H1 (cell line): ENCODE results near the gene CMTM1. TPM values are rescaled to one million over a fixed set of nuclear protein-coding genes. Genes with fewer than 3 reads are reported as not detected.

Experiments
- CTCF ChIA-PET: fragments of 300-600 bp; sonication (Branson Sonifier 250); formaldehyde crosslinking; loops from one replicate; lab custom pipeline; 2021; ENCODE audit not compliant: partially characterized antibody; lab: Charles Lee
- POLR2A ChIA-PET: fragments of 300-600 bp; sonication (Branson Sonifier 250); formaldehyde crosslinking; loops from one replicate; lab custom pipeline; 2021; ENCODE audit warnings: inconsistent platforms; ENCODE audit not compliant: partially characterized antibody; lab: Charles Lee
- DNase-seq, 2 experiments: peaks; one replicate each; pipeline versions ENCODE4 v3.0.0 to v3.0.0-alpha.2; 2010 to 2022; ENCODE audit warnings: low spot score in 2 of 2, low read depth in 1 of 2, mixed read lengths in 1 of 2
- FAIRE-seq: peaks from 2 replicates; lab custom pipeline; 2011; peaks lifted over from hg19 to GRCh38; lab: Jason Lieb, UNC
- H2AFZ ChIP-seq: 2 replicates; pipeline ENCODE4 v1.8.1; 2012; ENCODE audit warnings: low read length, inconsistent platforms
- H2AK5ac ChIP-seq: 2 replicates; pipeline ENCODE4 v1.6.1; 2013; ENCODE audit warnings: low read depth, low read length
- H2BK120ac ChIP-seq: replicated peaks from 2 replicates; pipeline ENCODE3; 2013; ENCODE audit warnings: low read depth, low read length, inconsistent platforms
- H2BK12ac ChIP-seq: 2 replicates; pipeline ENCODE4 v1.6.1; 2013; ENCODE audit warnings: low read depth, low read length
- H2BK15ac ChIP-seq: 2 replicates; pipeline ENCODE4 v1.6.1; 2013; ENCODE audit warnings: low read length
- H2BK20ac ChIP-seq: 2 replicates; pipeline ENCODE4 v1.6.1; 2013; ENCODE audit warnings: low read length
- H2BK5ac ChIP-seq: 2 replicates; pipeline ENCODE4 v1.6.1; 2013; ENCODE audit warnings: low read depth, low read length
- H3K14ac ChIP-seq: 2 replicates; pipeline ENCODE4 v1.6.1; 2013; ENCODE audit warnings: inconsistent platforms; ENCODE audit not compliant: insufficient read length
- H3K18ac ChIP-seq: 2 replicates; pipeline ENCODE4 v1.6.1; 2013; ENCODE audit warnings: low read length; ENCODE audit errors: extremely low read depth
- H3K23ac ChIP-seq: 2 replicates; pipeline ENCODE4 v1.6.1; 2013; ENCODE audit warnings: inconsistent platforms; ENCODE audit not compliant: insufficient read length
- H3K23me2 ChIP-seq: 2 replicates; pipeline ENCODE4 v1.6.1; 2013; ENCODE audit warnings: low read depth, low read length
- H3K27ac ChIP-seq: 2 replicates; pipeline ENCODE4 v1.6.1; 2011; ENCODE audit warnings: low read depth, low read length, inconsistent platforms
- H3K27me3 ChIP-seq, 4 experiments: replicated peaks in 1 of 4; 1 replicate in 1 of 4; 2 replicates in 3 of 4; pipeline versions ENCODE4 v1.6.1 to v1.8.1; 2011 to 2013; ENCODE audit warnings: low read length in 3 of 4, mild to moderate bottlenecking in 3 of 4, inconsistent platforms in 2 of 4, mixed read lengths in 2 of 4, moderate library complexity in 1 of 4; ENCODE audit not compliant: control insufficient read depth in 3 of 4, insufficient read depth in 3 of 4; ENCODE audit errors: extremely low read depth in 1 of 4
- H3K36me3 ChIP-seq, 4 experiments: 2 replicates each; pipeline versions ENCODE4 v1.6.1 to v1.8.1; 2011 to 2013; ENCODE audit warnings: mild to moderate bottlenecking in 4 of 4, low read length in 3 of 4, moderate library complexity in 2 of 4, control low read depth in 1 of 4, inconsistent platforms in 1 of 4; ENCODE audit not compliant: insufficient read depth in 4 of 4, control insufficient read depth in 2 of 4
- H3K4ac ChIP-seq: replicated peaks from 2 replicates; pipeline ENCODE3; 2013; ENCODE audit warnings: low read length, low read depth, mixed read lengths, inconsistent platforms; ENCODE audit not compliant: insufficient read length
- H3K4me1 ChIP-seq, 4 experiments: replicated peaks in 1 of 4; 1 replicate in 1 of 4; 2 replicates in 3 of 4; pipeline versions ENCODE4 v1.6.1 to v1.8.1; 2011 to 2013; ENCODE audit warnings: low read length in 3 of 4, inconsistent platforms in 2 of 4, mixed read lengths in 1 of 4; ENCODE audit not compliant: insufficient read depth in 4 of 4, control insufficient read depth in 3 of 4
- H3K4me2 ChIP-seq, 2 experiments: 2 replicates each; pipeline versions ENCODE4 v1.6.1 to v1.8.1; 2011 to 2013; ENCODE audit warnings: low read depth in 2 of 2, low read length in 2 of 2, control low read depth in 1 of 2, inconsistent platforms in 1 of 2, mild to moderate bottlenecking in 1 of 2; ENCODE audit not compliant: insufficient read depth in 1 of 2
- H3K4me3 ChIP-seq, 4 experiments: fragments of 200-600, 300-600 bp in 1 of 4; sonication (generic), shearing (Covaris generic), sonication (Bioruptor Twin) in 1 of 4; 2 replicates each; pipeline versions ENCODE4 v1.5.1 to v1.8.1; 2011 to 2016; ENCODE audit warnings: low read length in 4 of 4, low read depth in 3 of 4, control low read depth in 2 of 4, inconsistent platforms in 2 of 4, mild to moderate bottlenecking in 2 of 4, mixed read lengths in 1 of 4, moderate library complexity in 1 of 4; ENCODE audit not compliant: insufficient read depth in 2 of 4; ENCODE audit errors: extremely low read depth in 1 of 4
- H3K56ac ChIP-seq: replicated peaks from 2 replicates; pipeline ENCODE3; 2013; ENCODE audit warnings: low read depth, mild to moderate bottlenecking, mixed read lengths, low read length, inconsistent platforms; ENCODE audit not compliant: insufficient read length
- H3K79me1 ChIP-seq: 2 replicates; pipeline ENCODE4 v1.6.1; 2013; ENCODE audit warnings: low read depth, low read length, control low read depth
- H3K79me2 ChIP-seq, 2 experiments: 2 replicates each; pipeline versions ENCODE4 v1.6.1 to v1.8.1; 2012 to 2013; ENCODE audit warnings: low read length in 2 of 2, mild to moderate bottlenecking in 2 of 2, inconsistent platforms in 1 of 2; ENCODE audit not compliant: insufficient read depth in 2 of 2, control insufficient read depth in 1 of 2
- H3K9ac ChIP-seq, 4 experiments: replicated peaks in 1 of 4; 1 replicate in 1 of 4; 2 replicates in 3 of 4; pipeline versions ENCODE4 v1.6.1 to v1.8.1; 2011 to 2013; ENCODE audit warnings: low read depth in 3 of 4, low read length in 3 of 4, control low read depth in 2 of 4, mild to moderate bottlenecking in 2 of 4, moderate library complexity in 2 of 4, inconsistent platforms in 1 of 4; ENCODE audit errors: extremely low read depth in 1 of 4
- H3K9me3 ChIP-seq, 2 experiments: 2 replicates each; pipeline versions ENCODE4 v1.6.1 to v1.8.1; 2012 to 2013; ENCODE audit warnings: mild to moderate bottlenecking in 2 of 2, moderate library complexity in 2 of 2, control low read depth in 1 of 2, inconsistent platforms in 1 of 2, low read depth in 1 of 2, low read length in 1 of 2, mixed read lengths in 1 of 2; ENCODE audit not compliant: insufficient read depth in 2 of 2
- H4K20me1 ChIP-seq, 2 experiments: replicated peaks in 1 of 2; 2 replicates each; pipeline versions ENCODE3 to v1.8.1; 2011 to 2013; ENCODE audit warnings: inconsistent platforms in 2 of 2, low read length in 2 of 2, mild to moderate bottlenecking in 1 of 2; ENCODE audit not compliant: insufficient read depth in 2 of 2, control insufficient read depth in 1 of 2
- H4K5ac ChIP-seq: 2 replicates; pipeline ENCODE4 v1.6.1; 2013; ENCODE audit warnings: low read length, low read depth, mixed read lengths, inconsistent platforms; ENCODE audit not compliant: insufficient read length
- H4K8ac ChIP-seq: 2 replicates; pipeline ENCODE4 v1.8.0; 2013; ENCODE audit warnings: mild to moderate bottlenecking, moderate library complexity, low read length, inconsistent platforms; ENCODE audit not compliant: insufficient read depth; ENCODE audit errors: extremely low read depth
- H4K91ac ChIP-seq: replicated peaks from 2 replicates; pipeline ENCODE3; 2013; ENCODE audit warnings: low read length, mixed read lengths, inconsistent platforms; ENCODE audit not compliant: insufficient read length
- CREB1 ChIP-seq: IDR thresholded peaks from 2 replicates; pipeline ENCODE4 v1.6.1; 2012; ENCODE audit warnings: inconsistent platforms
- HDAC2 ChIP-seq, 2 experiments: fragments of 300-600 bp in 1 of 2; sonication (generic) in 1 of 2; IDR thresholded peaks; 2 replicates each; pipeline ENCODE4 v1.6.1; 2011 to 2012; ENCODE audit warnings: low read depth in 2 of 2, low read length in 2 of 2, mild to moderate bottlenecking in 2 of 2, moderate library complexity in 2 of 2, borderline replicate concordance in 1 of 2, inconsistent platforms in 1 of 2
- KDM4A ChIP-seq: IDR thresholded peaks from one replicate; pipeline ENCODE4 v1.7.1; 2012; ENCODE audit warnings: low read depth, mild to moderate bottlenecking, moderate library complexity, low read length, inconsistent platforms; ENCODE audit not compliant: severe bottlenecking
- POLR2A ChIP-seq, 2 experiments: IDR thresholded peaks; 1 replicate in 1 of 2; 2 replicates in 1 of 2; pipeline ENCODE4 v1.6.1; 2011; ENCODE audit warnings: low read depth in 2 of 2, low read length in 2 of 2, mild to moderate bottlenecking in 2 of 2; ENCODE audit errors: control extremely low read depth in 1 of 2
- SP4 ChIP-seq: IDR thresholded peaks from 2 replicates; pipeline ENCODE4 v1.6.1; 2012; ENCODE audit warnings: low read length, inconsistent platforms
- TCF12 ChIP-seq: IDR thresholded peaks from 2 replicates; pipeline ENCODE4 v1.6.1; 2011; ENCODE audit warnings: low read depth, mild to moderate bottlenecking, low read length
- WGBS, 2 experiments: shearing (Covaris generic) in 1 of 2; methylation state at CpG; one replicate each; pipeline versions ENCODE4 v1.1.6 to v1.1.7; 2013 to 2015; ENCODE audit warnings: low lambda C conversion rate in 2 of 2, mixed read lengths in 2 of 2, inconsistent platforms in 1 of 2, low coverage in 1 of 2, missing lambda C conversion rate in 1 of 2; ENCODE audit not compliant: insufficient replicate concordance in 2 of 2, insufficient coverage in 1 of 2, insufficient read length in 1 of 2; ENCODE audit errors: extremely low coverage in 1 of 2, missing lambda C conversion rate in 1 of 2; 5-methylcytosine and 5-hydroxymethylcytosine counted together
- polyA plus RNA-seq, 7 experiments: library from polyadenylated mRNA; depleted of rRNA in 3 of 7; stranded (reverse) in 5 of 7; unstranded in 2 of 7; fragments of >200 nt in 5 of 7; fragments of 200-250 nt in 2 of 7; gene quantifications; 1 replicate in 5 of 7; 2 replicates in 1 of 7; 4 replicates in 1 of 7; pipeline versions ENCODE4 v1.2.1 to v1.2.3, GENCODE V29; 2011 to 2013; ENCODE audit warnings: missing spikeins in 2 of 7, mixed read lengths in 2 of 7
- total RNA-seq: library from RNA; stranded (reverse); fragmentation: NEBNext Ultra II Directional; extraction: Animal tissue kit (Norgen Biotek cat#: 25700); gene quantifications from 2 replicates; pipeline ENCODE4 v1.2.1, GENCODE V29; 2021
- TF ChIP-seq, protein P1 (sequence below): IDR thresholded peaks from 2 replicates; pipeline ENCODE4 v1.6.1; 2011; ENCODE audit warnings: low read length, improper control_type of control experiment
- TF ChIP-seq, protein P2 (sequence below): IDR thresholded peaks from 2 replicates; pipeline ENCODE4 v1.6.1; 2012; ENCODE audit warnings: inconsistent platforms

CMTM1 gene
- total and polyA plus RNA-seq, 2 of the 8 experiments (the other 6 are each of a cell fraction or from before 2014, with no cell fraction given) = 1.2 to 2.0 TPM

DNA sequence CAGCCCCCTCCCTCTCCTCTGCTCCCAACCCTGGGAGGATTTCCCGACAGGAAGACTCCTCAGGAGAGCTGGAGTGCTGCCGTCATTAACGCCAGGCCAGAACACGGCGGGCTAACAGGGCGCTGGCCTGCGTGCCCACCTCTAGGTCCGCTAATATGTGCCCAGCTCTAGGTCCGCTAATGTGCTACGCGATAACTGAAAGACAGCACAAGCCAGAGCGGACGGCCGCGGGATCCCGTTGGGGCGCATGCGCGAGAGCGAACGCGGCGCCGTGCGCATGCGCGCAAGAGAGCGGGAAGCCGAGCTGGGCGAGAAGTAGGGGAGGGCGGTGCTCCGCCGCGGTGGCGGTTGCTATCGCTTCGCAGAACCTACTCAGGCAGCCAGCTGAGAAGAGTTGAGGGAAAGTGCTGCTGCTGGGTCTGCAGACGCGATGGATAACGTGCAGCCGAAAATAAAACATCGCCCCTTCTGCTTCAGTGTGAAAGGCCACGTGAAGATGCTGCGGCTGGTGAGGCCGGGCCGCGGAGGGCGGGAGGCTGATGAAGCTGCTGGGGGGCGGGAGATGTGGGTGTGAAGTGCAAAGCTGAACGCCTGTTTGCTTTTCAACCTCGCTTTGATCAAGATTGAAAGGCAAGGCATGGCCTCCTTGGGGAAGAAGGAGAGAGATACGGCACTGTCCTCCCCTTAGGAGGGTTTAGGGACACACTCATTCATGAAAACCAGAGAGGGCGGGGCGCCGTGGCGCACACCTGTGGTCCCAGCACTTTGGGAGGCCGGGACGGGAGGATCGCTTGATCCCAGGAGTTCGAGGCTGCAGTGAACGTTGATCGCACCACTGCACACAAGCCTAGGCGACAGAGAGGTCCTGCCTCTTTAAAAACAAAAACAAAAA lies 13.7 kb upstream of the CMTM1 start, which contains the start of gene CKLF:
TSS of gene CKLF (plus strand) at position 291 of the 892 bp plus-strand sequence. CDS start at position 431, 140 bp downstream.
- H3K36me3 ChIP-seq = no peaks in the 10 kb centered on the region
- WGBS, 2 experiments = 28% methylated on average over 60 of the region's 63 CpGs; no CpG with 5 or more reads in 1 of the 2 experiments
- peak within 1 kb of the TSS; percentile 81 for H3K4ac ChIP-seq
- peak within 1 kb of the TSS; percentile 91 for H4K91ac ChIP-seq
- peak; percentile 73 to 95 for DNase-seq
- H2AFZ ChIP-seq = peak within 1 kb of the TSS; percentile 93
- peak within 1 kb of the TSS; percentile 32 for H4K5ac ChIP-seq
- peak within 1 kb of the TSS; percentile 83; the same call in 1 of the 2 replicates for H2BK15ac ChIP-seq
- H4K20me1 ChIP-seq = no peaks in the 10 kb centered on the region
- no peak within 1 kb of the TSS for H3K14ac ChIP-seq
- no peak within 1 kb of the TSS for H3K23ac ChIP-seq
- H3K9me3 ChIP-seq = peaks cover 0 to 4% of the 10 kb centered on the region in 2 experiments; a peak in 1 of 4 replicates
- peak within 1 kb of the TSS; percentile 64; the same call in 1 of the 2 replicates for H4K8ac ChIP-seq
- POLR2A ChIA-PET = interaction anchor here (0.7 to 2.4 kb wide), 9 partner anchors 10 to 151 kb away, joined by 3 to 6 read pairs (median 4); partner anchors contain the start of gene CMTM2
- peak within 1 kb of the TSS in 3 of 4 experiments; percentile 34 to 76 (median 56); a peak in 5 of 7 replicates for H3K9ac ChIP-seq
- no peaks in the 10 kb centered on the region for H3K79me2 ChIP-seq
- peaks cover 0 to 12% (median 9%) of the 10 kb centered on the region in 4 experiments; a peak in 5 of 7 replicates for H3K4me1 ChIP-seq
- H3K4me3 ChIP-seq = peak within 1 kb of the TSS; percentile 32 to 59 (median 41)
- H2BK20ac ChIP-seq = peak within 1 kb of the TSS; percentile 93; the same call in 1 of the 2 replicates
- H3K23me2 ChIP-seq = peaks cover 15% of the 10 kb centered on the region
- H2BK12ac ChIP-seq = peak within 1 kb of the TSS; percentile 95
- H2BK5ac ChIP-seq = no peak within 1 kb of the TSS; the same call in 1 of the 2 replicates
- H3K56ac ChIP-seq = no peak within 1 kb of the TSS
- peak within 1 kb of the TSS; percentile 71 to 91 for H3K4me2 ChIP-seq
- no peak within 1 kb of the TSS for H2AK5ac ChIP-seq
- H3K79me1 ChIP-seq = no peaks in the 10 kb centered on the region; the same call in 1 of the 2 replicates
- peak within 1 kb of the TSS; percentile 33; the same call in 1 of the 2 replicates for H3K27ac ChIP-seq
- no peak for FAIRE-seq
- peaks cover 0 to 21% (median 12%) of the 10 kb centered on the region in 4 experiments; a peak in 6 of 7 replicates for H3K27me3 ChIP-seq
- H3K18ac ChIP-seq = peak within 1 kb of the TSS; percentile 95
- no peak within 1 kb of the TSS for H2BK120ac ChIP-seq
- CTCF ChIA-PET = interaction anchor here (0.8 to 4.2 kb wide), 11 partner anchors 9 to 146 kb away, joined by 3 to 22 read pairs (median 4); partner anchors contain the start of gene CMTM1
- peak; percentile 50; the same call in 1 of the 2 replicates for TF ChIP-seq CREB1
- peak in 1 of 2 experiments; percentile 64; a peak in 2 of 3 replicates for TF ChIP-seq POLR2A (IDR thresholded peaks at IDR 0.05; ENCODE audit: control extremely low read depth in 1 of 2, low read depth in 2 of 2, low read length in 2 of 2)
- no peak for TF ChIP-seq TCF12
- TF ChIP-seq SP4 = peak; percentile 87; the same call in 1 of the 2 replicates
- TF ChIP-seq, protein P1, sequence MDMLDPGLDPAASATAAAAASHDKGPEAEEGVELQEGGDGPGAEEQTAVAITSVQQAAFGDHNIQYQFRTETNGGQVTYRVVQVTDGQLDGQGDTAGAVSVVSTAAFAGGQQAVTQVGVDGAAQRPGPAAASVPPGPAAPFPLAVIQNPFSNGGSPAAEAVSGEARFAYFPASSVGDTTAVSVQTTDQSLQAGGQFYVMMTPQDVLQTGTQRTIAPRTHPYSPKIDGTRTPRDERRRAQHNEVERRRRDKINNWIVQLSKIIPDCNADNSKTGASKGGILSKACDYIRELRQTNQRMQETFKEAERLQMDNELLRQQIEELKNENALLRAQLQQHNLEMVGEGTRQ = no peak
- TF ChIP-seq HDAC2 (IDR thresholded peaks at IDR 0.05; ENCODE audit: borderline replicate concordance in 1 of 2, low read depth in 2 of 2, low read length in 2 of 2) = peak in 1 of 2 experiments; percentile 70; a peak in 1 of 4 replicates
- TF ChIP-seq, protein P2, sequence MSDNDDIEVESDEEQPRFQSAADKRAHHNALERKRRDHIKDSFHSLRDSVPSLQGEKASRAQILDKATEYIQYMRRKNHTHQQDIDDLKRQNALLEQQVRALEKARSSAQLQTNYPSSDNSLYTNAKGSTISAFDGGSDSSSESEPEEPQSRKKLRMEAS = peak; percentile 99
- peak; percentile 95 for TF ChIP-seq KDM4A
